Activated CD4-positive, CD25-positive, alpha-beta regulatory T cell treated with anti-CD3 and anti-CD28 coated beads, Interleukin-2, amount 50 U/mL, for 24 hours (primary cell): ENCODE measurements around the gene EIF2A.
"Not testable (repeated sequence)": the region's sequence is repeated elsewhere in the genome, so short reads cannot be mapped to it uniquely, and the experiment has no call there.

Experiments used
- ATAC-seq, 2 donors: fragments of 150-1000 bp; cut with Tn5 transposase; one replicate each; pipeline ENCODE4 v1.10.0; 2021; ENCODE audit warnings: mild to moderate bottlenecking in 1 of 2, moderate library complexity in 1 of 2

Gene EIF2A

DNA sequence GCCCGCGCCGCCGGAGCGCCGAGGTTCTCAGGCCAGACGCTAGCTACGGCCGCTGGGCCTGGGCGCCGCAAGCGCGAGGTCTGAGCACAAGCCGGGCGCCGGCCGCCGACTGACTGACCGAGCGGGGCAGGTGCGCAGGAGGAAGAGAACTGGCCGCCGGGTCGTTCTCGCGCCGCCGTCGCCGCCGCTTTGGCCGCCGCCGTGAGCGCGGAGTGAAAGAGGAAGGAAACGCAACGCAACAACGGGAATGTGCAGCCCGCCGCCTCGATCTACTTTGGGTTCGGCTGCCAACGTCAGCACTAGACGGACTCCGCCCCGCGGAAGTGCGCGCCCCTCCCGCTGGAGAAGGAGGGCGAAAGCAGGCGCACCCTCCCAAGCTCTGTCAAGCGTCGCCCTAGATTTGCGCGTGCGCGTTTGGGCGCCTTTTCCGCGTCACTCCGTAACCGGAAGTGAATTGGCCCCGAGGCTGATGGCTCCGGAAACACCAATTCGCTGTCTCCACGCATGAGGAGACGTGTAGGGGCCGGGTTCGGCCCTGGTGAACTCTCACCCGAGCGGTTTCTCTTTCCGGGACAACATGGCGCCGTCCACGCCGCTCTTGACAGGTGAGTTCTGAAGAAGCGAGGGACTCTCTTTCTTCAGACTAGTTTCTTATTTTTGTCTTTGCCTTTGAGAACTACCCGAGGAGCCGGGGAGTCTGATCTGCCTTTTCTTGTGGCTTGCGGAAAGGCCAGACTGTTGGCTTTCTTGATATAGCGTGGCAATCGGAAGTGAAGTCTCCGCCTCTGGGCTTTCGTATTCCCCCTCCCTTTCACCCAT, at the start of gene EIF2A, which contains the start of gene SERP1:
Gene EIF2A (plus strand): TSS at position 562 of the 819 bp plus-strand sequence. CDS start 16 bp downstream, at position 578.
Gene SERP1 (minus strand): TSS at position 271 of the 819 bp plus-strand sequence. CDS start 361 bp downstream, outside the sequence.
- peak; percentile 93 to 94 for ATAC-seq

GRCh38 chr3:150497956-150498355, 48.6 kb upstream of the EIF2A start:
- ATAC-seq, result peak; percentile 44 to 45

DNA sequence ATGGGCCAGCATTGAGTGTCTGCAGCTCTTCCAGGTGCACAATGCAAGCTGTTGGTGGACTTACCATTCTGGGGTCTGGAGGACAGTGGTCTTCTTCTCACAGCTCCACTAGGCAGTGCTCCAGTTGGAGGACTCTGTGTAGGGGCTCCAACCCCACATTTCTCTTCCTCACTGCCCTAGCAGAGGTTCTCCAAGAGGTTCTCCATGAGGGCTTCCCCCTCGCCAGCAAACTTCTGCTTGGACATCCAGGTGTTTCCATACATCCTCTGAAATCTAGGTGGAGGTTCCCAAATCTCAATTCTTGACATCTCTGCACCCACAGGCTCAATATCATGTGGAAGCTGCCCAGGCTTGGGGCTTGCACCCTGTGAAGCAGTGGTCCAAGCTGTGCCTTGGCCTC, 45.6 kb upstream of the EIF2A start:
- not testable (repeated sequence) for ATAC-seq

GRCh38 chr3:150503402-150504099, 43.0 kb upstream of the EIF2A start:
- ATAC-seq, result no peak

- no peak for ATAC-seq
Observed at GRCh38 chr3:150504483-150504882, 42.1 kb upstream of the EIF2A start.

DNA sequence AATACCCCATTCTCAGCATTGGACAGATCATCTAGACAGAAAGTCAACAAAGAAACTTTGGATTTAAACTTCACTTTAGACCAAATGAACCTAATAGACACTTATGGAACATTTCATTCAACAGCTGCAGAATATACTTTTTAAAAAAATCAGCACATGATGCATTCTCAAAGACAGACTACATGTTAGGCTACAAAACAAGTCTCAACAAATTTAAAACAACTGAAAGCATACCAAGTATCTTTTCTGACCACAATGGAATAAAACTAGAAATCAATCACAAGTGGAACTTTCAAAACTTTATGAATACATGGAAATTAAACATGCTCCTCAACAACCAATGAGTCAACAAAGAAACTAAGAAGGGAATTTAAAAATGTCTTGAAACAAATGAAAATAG, 38.2 kb upstream of the EIF2A start:
- ATAC-seq, result no peak

- ATAC-seq, result no peak
Observed at GRCh38 chr3:150509780-150510179, 36.8 kb upstream of the EIF2A start.

DNA sequence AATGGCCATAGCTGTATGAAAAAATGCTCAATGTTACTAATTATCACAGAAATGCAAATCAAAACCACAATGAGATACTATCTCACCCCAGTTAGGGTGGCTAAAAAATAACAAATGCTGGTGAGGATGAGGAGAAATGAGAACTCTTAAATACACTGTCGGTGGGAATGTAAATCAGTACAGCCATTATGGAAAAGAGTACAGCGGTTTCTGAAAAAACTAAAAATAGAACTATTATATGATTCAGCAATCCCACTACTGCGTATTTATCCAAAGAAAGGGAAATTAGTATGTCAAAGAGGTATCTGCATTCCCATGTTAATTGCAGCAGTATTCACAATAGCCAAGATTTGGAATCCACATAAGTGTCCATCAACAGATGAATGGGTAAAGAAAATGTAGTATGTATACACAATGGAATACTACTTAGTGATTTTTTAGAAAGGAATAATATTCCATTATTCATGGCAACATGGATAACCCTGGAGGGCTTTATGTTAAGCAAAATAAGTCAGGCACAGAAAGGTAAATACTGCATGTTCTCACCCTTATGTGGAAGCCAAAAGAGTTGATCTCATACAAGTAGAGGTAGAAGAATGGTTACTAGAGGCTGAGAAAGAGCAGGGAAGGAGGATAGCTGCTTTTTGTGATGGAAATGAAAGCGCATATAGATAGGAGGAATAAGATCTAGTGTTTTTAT, 35.3 kb upstream of the EIF2A start:
- ATAC-seq, result no peak

GRCh38 chr3:150515210-150515609, 31.4 kb upstream of the EIF2A start:
- no peak for ATAC-seq

DNA sequence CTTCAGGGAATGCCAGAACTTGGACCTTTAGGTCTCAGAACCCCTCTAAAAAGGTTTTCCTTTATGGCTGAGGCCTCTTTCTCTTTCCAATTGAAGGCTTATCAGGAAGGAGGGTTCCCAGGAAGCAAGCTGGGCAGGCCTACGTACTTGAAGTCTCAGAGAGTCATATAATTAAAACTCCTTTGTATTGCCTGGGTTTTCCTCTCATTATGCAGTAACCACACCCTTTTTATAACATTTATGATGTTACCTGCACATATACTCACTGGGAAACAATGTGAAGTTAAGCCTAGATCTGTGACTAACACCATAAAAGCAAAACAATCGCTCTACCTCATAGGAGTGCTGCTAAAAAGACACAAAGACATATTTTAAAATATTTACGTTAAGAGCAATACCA, 27.6 kb upstream of the EIF2A start:
- ATAC-seq, result no peak

DNA sequence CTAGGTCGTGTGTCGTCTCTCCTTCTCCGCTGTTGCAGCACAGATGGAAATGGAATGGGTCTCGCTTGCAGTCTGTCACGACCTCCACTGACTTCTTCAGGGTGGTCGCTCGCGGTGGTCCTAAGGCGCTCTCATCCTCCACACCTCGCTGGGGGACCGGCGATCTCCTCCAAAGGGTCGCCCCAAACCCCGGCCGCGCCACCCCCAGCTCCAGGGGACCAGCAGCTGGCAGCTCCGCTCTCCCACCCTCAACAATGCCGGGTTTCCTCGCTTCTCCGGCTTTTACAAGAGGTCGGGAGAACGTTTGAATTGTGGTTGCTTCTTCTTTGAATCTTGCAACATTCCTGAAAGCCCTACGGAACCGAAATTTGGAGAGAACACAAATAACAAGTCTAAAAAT, 26.2 kb upstream of the EIF2A start:
- no peak for ATAC-seq

- no peak for ATAC-seq
Observed at GRCh38 chr3:150521463-150521862, 25.1 kb upstream of the EIF2A start.

DNA sequence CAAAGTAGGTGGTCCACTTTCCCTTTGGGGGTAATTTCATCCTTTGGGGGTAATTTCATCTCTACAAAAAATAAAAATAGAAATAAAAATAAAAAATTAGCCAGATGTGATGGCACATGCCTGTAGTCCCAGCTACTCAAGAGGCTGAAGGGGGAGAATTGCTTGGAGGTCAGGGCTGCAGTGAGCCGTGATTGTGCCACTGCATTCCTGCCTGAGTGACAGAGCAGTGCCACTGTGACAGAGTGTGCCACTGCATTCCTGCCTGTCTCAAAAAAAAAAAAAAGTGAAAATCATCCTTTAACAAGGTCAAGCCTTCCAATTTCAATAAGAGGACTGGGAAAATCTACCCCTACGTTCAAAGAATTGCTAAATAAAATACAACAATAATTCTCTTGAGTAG, 23.0 kb upstream of the EIF2A start:
- ATAC-seq, result no peak

DNA sequence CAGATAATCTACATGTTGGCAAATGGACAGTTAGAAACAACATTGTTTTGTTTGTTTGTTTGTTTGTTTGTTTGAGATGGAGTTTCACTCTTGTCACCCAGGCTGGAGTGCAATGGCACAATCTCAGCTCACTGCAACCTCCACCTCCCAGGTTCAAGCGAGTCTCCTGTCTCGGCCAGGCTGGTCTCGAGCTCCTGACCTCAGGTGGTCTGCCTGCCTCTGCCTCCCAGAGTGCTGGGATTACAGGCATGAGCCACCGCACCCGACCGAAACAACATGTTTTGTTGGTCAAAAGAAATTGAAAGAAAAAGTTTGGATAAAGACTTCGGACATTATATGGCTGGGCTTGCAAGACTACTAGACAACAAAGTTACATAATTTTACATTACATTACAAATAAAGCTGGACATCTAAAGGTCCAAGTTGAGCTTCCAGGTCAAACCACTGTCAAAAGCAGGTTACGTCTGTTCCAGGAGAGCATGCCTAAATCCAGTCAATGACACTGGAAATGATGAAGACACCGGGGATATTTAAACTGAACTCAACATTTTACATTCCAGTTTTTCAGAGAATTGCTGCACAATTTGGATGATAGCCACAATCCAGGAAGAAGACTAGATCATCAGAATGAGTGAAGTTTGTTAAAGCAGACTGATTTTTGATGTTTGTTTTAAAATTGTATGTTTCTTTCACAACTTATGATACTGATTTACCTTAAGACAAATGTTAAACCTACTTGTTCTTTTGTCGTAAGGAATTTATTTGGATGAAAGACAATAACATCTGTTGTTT, 18.9 kb upstream of the EIF2A start:
- no peak for ATAC-seq

DNA sequence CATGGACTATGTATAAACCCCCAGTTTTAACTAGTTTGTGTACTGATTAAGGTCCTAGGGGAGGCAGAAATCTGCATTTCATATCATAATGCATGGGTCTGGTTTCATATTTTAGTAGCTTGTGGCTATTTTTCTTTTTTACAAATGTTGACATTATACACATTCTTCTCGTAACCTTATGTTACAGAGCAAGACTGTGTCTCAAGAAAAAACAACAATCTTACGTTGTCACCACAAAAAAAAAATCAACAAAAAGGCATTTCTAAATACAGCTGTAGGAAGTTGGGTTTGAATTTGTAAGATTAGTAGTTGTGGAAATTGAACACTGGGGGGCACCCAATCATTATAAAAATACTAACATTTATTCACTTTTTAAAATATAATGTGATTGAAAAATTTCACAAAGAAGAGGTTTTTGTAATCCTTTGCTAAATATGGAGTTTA, 18.2 kb upstream of the EIF2A start:
- no peak for ATAC-seq

DNA sequence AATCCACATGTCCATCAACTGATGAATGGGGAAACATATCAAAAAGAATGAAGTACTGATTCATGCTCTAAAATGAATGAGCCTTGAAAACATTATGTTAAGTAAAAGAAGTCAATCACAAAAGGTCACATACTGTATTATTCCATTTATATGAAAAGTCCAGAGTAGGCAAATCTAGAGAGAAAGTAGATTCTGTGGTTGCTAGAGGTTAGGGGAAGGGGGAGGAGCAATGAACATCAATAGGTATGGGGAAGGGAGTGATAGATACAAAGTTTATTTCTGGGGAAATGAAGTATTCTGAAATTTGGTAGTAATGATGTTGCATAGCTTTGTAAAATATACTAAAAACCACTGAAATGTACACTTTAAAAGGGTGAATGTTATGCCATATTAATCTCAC, 14.8 kb upstream of the EIF2A start:
- ATAC-seq, result peak in 1 of 2 donors; percentile 41

DNA sequence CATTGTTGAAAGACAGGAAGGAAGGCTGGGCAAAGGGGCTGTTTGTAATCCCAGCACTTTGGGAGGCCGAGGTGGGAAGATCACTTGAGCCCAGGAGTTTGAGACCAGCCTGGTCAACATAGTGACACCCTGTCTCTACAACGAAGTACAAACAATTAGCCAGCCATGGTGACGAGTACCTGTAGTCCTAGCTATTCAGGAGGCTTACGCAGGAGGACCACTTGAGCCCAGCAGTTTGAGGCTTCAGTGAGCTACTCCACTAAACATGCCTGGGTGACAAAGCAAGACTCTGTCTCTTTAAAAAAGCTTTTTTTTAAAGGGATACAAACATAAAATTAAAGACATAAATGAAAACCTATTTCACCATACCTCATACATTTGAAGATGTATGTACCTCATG, 11.4 kb upstream of the EIF2A start:
- no peak for ATAC-seq

GRCh38 chr3:150538324-150539208, 8.0 kb upstream of the EIF2A start:
- no peak for ATAC-seq

DNA sequence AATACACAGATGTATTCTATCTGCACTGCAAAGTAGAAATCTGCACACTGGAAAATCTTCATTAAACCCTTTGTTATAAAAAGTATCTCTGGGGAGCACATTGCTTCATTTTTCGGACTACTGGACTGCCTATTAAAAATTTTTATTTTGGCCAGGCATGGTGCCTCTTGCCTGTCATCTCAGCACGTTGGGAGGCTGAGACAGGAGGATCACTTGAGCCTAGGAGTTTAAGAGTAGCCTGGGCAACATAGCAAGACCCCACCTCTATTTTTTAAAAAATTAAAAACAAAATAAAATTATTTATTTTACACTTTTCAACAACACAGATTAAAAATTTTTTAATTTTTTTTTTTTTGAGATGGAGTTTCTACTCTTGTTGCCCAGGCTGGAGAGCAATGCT, 6.3 kb upstream of the EIF2A start:
- no peak for ATAC-seq

GRCh38 chr3:150540991-150541390, 5.6 kb upstream of the EIF2A start:
- ATAC-seq, result no peak

- ATAC-seq, result no peak
Observed at GRCh38 chr3:150543128-150543527, 3.5 kb upstream of the EIF2A start.
